Measurements from ENCODE around the gene PCYT2.

PCYT2 gene

DNA sequence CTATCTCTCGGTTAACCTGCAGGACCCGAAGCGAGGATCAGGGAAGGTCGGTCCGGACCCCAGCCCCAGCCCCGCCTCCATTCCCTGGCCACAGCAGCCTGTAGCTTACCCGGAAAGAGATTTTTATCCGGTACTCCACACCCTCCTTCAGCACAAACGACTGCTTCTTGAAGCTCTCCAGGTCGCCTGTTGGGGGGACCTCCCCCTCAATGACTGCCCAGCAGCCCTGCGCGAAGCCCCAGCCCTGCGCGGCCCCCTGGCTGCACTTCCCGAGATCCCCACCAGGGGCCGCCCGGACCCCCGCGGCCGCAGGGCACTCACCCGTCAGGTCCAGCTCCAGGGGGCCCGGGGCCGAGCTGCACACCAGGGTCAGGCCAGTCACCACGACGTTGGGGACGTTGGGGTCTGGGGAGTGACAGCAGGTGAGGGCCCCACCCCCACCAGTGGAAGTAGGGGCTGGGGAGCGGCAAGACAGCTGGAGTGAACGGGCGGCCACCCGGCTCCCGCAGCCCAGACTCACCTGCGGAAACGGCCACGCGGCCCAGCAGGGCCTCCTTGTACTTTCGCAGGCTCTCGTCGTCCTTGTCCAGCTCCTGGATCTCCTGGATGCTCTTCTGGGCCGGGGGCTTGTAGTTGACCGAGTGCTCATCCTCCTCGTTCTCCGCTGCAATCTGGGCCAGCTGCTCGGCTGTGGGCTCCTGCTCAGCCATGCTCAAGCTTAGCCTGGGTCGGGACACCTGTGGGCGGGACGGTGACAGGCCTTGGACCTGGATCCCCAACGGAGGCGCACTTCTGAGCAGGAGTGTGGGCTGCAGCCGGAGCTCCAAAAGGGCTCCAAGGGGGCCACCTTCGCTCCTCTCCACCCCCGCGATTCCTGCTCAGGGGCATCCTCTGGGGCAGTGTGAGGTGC, 41.7 kb downstream of the PCYT2 start:
- DNase-seq, result no peak

DNA sequence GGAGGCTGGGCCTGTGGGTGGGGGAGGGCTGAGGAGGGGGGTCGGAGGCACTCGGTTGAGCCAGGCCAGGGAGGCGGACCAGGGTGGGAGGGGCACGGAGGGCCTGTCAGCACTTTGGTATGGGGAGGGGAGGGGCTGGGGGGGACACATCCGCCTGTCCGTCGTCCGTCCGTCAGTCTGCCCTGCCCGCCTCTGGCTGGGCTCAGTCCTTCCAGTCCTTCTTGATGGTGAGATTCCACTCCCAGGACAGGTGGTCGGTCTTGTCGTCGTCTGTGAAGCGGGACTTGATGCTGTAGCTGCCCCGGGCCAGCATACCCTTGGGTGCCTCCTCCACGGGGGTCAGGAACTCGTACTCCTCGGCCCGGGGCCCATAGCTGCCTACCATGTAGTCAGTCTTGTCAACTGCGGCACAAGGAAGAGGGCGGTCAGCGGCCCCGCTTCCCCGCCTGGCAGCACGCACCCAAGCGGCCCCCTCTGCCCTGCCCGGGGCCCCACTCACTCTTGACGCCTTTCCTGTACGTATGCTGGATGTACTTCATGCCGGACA, 42.5 kb downstream of the PCYT2 start:
- DNase-seq, result no peak

DNA sequence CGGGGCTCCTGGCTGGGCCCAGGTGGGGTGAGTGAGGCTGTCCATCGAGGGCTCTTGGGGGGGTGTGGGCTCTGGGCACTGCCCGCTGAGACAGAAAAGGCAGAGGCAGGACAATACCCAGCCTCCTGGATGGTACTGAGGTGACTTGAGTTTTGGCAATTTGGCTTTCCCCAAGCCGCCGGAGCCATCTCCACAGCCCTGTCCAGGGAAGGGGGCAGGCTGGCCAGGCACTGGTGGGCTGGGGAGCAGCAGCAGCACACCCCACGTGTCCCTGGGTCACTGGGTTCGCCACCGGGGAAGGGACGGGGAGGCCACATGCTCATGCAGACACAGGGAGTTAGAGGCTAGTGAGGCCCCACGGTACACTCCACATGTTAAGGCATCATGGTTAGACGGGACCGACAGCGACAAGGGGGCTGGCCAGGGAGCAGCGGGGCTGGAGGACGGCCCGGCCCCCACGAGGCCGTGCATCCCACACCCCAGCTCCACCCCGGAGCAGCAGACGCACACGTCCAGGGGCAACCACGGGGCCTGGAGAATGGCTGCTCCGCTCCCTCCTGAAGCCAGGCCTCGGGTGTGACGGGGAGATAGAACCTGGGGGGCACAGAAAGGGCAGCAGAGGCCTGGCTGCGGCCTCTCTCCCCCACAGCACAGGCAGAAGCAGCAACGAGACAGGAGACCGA, 43.1 kb downstream of the PCYT2 start:
- DNase-seq, result no peak

DNA sequence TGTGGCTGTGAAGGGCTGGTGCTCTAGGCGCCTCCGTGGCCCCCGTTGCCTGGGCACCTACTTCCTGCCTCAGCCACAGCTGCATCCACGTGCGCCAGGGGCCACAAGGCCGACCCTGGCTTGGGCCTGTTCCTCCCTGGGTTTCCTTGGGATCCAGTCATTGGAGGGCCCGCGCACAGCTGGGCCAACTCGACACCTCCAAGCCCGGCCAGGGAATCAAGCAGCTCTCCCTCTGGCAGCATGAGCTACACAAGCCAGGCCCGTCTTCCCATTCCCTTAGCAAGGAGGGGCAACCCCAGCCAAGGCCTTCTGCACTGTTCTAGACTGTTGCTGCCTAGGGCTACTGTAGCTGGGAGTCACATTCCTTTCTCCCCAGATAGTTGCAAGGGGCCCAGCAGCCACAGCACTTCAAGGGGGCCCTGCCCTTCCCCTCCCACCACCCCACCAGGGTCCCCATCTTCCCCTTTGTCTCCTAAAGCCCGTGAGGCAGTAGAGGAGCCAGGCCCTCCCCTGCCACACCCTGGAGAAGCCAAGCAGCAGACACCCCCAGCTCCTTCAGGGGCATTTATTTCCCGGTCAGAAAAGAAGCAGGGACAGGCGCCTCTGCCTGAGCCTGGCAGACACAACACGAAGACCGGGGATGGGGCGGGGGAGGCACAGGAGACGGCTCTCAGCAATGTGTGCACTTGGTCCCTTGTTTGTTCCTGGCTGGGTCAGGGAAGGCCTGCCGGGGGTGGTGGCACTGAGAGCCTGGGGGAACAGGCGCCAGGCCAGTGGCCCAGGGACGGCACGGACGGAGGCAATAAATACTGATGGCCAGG, 43.8 kb downstream of the PCYT2 start:
- DNase-seq, result no peak

DNA sequence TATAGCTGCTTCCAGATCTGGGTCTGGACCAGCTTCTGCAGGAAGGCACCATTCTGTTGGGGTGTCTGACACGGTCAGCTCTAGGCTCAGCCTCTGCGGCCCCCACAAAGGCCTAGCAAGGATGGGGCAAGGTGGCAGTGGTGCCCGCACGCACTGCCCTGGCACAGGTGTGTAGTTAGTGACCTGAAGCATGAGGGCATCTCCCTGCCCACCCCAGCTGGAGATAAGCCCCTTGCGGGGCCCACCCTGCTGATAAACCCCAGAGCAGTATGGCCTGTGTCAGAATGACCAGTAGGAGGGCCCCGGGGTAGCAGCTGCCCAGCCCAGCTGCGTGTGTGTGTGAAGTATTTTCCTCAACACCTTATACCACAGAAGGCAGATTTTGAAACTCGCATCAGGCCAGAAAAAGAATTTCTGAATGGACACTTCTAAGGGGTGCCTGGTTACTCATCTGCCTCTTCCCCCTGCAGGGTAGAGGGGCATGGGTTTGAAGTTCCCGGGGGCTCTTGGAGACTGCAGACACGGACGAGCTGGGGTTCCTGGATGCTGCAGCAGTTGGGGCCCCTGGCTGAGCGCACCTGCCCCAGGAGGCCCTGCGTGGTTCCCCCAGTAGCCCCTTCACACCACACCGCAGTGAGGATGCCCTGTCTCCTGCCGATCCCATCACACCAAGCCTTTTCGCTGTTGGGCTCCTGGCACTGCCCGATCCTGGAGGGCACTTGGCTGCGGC, 44.6 kb downstream of the PCYT2 start:
- DNase-seq, result no peak

DNA sequence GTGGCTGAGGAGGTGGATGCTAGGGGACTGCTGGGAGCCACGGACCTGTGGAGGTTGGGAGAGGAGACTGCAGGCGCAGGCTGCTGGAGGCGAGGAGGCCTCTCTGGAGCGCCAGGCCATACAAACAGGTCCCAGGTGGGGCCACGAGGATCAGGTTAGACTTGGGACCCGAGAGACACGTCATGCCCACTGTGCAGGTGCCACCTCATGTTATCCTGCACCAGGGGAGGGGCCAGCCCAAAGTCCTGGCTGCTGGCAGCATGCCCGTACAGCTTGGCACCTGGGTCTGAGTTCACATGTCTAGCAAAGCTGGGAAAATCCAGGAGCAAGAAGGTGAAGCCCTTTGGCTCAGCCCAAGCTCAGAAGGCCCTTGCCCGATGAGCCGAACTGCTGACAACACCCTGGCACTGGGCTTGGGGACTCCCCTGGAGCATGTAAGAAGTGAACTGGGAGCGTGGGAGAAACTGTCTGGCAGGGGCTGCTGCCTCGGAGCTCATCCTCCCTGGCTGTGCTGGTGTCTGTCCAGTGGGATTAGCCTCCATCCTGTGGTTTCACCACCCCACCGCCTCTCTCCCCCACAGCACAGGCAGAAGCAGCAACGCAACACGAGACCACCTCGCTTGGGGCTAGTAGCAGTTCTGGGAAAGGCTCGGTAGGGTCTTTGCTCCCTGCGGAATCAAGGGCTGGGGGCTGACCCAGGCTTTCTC, 45.3 kb downstream of the PCYT2 start:
- no peak for DNase-seq

DNA sequence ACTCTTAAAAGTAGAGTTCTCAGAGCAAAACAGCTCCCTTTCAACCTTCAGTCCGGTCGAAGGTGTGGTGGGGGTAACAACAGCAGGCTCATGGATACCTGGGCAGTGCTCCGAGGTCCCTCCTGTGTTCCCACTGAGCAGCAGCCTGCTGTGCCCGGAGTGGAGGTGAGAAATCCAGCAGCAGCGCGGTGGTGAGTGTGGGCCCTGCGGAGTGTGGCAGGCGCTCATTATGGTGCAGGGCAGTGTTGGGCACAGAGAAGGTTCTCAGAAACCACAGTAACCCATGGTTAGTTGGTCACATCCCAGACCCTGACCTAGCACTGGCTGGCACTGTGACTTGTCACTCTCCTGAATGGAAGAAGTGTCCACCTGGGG, 45.9 kb downstream of the PCYT2 start:
- no peak for DNase-seq

DNA sequence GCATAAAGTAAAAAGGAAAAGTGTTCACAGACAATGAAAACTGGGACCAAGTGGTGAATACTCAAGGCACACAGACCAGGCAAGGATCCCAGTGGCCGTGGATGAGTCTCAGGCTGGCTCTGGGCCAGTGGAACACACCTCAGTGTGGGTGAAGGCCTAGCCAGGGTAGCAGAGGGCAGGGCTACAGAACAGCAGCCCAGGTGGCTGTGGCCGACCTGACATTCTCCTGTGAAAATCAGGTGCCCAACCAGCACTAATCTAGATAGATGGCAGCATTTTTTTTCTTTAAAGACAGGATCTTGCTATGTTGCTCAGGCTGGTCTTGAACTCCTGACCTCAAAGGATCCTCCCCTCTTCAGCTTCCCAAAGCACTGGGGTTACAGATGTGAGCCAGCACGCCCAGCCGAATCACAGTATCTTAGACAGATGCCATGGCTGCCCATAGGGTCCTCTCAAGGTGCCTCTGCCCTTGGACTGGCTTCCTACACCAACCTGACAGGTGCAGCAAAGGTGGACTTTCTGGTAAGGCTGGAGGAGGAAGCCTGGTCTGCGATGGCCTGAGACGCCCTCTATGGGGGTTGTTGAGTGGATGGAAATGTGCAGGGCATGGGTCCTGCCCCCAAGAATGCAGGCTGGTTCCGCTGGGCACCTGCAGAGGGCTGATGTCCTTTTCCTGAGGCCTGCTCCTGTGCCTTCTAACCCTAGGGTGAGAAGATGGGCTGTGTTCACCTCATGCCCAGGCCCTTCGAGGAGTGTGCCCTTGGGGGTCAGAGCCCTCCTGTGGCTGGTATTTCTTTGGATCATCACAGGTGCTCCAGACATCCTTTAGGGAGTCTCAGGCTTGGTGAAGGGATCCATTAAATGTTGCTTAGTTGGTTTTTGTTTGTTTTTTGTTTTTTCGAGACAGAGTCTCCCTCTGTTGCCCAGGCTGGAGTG, 47.1 kb downstream of the PCYT2 start:
- DNase-seq, result no peak

DNA sequence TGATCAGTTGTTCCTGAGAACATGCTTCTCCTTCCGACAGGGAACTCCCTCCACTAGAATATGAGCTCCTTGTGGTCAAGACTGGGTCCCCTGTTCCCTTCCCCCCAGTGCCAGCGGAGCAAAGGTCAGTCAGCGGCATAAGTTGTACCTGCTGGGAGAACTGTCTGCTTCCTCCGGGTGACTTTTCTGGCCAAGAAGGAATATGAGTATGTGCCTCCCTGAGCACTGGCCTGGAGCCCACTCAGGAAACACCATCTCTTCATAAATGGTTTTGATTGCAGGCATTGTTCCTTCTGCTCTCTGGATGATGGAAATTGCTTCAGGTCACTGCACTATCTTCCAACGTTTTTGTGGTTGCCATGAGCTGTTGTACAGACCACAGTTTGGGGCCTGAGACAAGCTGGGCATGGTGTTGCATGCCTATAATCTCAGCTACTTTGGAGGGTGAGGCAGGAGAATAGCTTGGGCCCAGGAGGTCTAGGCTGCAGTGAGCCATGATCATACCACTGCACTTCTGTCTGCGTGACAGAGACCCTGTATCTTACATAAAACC, 48.0 kb downstream of the PCYT2 start:
- no peak for DNase-seq

DNA sequence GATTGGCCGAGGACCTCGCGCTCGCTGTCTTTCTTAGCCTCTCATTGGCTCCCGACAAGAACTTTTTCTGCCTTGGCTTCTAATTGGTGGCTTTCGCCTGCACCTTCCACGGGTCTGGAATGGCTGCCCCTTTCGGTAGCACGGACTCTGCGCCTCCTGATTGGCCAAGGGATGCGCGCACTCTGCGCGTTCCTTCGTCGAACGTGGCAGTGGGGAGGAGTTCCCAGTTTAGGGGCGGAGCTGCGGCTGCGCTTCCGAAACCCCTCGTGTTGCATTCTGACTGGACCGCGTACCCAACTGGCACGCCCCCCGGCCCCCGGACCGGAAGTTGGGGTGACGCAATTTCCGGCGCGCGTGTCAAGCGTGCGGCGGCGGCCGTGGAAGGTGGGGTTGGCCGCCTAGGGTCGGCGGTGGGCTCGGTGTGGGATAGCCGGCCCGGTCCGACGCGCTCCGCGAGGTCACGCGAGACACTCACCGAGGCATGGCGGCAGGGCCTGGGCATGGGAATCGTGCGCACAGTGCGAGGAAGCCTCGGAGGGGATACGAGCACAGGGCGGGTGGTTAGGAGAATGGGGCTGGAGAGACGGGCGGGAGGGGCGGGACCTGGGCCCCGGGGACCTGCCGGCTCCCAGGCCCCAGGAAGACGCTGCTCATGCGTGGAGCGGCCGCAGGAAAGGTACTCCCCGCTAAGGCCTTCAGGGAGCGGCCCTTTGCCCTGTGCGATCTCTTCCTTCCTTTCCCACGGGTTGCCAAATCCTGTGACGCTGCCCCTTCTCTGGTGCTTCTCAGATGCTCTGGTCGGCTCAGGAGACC, 50.2 kb downstream of the PCYT2 start:
- DNase-seq, result peak; percentile 100

DNA sequence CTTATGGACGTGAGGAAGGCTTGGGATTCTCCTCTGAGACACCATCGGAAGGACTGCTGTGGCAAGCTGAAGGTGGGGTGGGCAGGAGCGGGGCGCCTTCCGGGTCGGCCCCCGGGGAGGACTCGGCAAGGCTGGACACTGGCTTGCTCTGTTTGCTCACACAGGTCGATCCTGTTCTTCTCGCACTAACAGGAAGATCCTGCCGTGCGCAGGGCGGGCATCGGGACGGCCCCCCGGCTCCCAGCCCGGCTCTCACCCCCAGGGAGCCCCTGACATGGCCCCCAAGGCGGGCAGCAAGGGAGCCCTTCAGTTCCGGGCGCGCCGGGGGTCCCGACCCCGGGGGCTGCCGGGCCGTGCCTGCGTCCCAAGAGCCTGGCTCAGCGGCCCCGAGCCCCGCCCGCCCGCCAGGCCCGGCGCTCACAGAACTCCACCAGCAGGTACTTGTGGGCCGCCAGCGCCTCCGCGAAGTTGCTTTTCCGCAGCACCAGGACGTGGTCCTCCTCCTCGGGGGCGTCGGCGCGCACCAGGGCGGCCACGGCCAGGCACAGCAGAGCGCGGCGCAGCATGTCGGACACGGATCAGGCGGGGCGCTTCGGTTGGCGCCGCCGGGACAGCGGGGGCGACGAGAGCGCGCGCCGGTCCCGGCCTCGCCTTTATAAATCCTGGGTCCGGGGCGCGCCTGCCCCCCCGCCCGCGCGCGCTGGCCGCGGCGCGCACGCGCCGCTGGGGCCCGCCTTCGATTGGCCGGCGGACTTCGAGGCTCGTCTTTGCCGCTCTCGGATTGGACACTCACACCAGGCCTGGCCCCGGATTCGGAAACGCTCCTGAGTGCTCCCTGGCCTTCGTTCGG, 51.1 kb downstream of the PCYT2 start, which contains the start of gene P4HB:
Gene P4HB, minus strand, starts transcription at position 630 of the 850 bp plus-strand sequence. Its CDS starts 64 bp downstream, at position 566.
- no peak for DNase-seq

DNA sequence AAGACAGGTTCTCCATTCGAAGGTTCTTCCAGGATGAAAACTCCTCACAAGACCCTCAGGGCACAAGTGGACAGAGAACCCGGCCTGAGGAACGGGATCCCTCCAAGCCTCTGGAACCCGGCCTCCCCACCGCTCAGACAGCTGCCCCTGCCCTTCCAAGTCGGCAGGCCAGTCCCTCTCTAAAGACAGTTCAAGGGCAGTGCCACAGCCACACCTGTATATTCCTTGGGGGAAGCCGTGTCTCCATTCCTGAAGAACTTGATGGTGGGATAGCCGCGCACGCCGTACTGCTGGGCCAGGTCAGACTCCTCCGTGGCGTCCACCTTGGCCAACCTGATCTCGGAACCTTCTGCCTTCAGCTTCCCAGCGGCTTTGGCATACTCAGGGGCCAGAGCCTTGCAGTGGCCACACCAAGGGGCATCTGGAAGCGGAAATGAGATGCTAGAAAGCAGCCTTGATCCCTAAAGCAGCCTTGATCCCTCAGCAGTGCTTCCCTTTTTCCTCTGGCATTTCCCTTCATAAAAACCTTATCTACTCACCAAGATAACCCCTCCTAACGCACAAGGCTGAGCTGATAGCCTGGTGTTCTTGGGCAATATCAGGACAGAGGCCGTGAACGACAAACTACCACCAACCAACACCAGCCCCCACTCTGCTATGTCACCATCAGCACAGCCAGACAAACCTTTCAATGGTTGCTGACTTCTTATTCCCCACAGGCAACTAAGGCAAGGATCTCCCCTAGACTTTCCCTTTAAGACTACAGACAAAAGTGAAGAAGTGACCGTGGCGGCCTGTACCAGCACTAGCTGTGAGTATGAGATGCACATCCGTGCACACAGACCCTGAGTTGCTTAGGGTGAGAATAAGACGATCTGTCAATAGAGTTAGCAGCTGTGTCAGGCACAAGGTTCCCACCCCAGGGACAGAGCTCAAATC, 52.0 kb downstream of the PCYT2 start:
- DNase-seq, result no peak

DNA sequence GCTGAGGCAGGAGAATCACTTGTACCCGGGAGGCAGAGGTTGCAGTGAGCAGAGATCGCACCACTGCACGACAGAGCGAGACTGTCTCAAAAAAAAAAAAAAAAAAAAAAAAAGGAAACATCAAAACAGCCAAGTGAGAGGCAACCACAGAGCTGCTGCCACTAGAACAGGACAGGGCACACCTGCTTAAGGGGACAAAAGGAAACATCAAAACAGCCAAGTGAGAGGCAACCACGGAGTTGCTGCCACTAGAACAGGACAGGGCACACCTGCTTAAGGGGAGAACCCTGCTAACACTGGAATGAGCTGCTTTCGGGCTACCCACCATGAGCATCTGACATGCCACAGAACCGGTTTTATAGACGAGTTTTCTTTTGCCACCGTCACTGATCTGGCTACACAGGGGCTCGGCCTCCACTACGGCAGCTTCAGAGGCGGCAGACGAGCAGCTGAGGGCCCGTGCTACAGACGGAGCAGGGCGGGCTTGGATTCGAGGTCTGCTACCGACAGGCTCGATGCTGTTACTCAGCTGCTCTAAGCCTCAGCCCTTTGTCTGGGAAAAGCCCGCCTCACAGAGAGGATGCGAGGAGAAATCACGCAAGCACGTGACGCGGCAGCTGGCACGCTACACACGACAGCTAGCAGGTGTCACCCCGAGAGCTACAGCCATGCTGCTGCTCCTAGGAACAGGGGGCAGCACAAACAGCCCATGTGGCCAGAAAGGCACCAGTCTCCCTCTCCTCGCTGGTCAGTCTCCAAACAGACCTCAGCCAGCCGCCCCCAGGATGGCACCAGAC, 52.8 kb downstream of the PCYT2 start:
- no peak for DNase-seq

DNA sequence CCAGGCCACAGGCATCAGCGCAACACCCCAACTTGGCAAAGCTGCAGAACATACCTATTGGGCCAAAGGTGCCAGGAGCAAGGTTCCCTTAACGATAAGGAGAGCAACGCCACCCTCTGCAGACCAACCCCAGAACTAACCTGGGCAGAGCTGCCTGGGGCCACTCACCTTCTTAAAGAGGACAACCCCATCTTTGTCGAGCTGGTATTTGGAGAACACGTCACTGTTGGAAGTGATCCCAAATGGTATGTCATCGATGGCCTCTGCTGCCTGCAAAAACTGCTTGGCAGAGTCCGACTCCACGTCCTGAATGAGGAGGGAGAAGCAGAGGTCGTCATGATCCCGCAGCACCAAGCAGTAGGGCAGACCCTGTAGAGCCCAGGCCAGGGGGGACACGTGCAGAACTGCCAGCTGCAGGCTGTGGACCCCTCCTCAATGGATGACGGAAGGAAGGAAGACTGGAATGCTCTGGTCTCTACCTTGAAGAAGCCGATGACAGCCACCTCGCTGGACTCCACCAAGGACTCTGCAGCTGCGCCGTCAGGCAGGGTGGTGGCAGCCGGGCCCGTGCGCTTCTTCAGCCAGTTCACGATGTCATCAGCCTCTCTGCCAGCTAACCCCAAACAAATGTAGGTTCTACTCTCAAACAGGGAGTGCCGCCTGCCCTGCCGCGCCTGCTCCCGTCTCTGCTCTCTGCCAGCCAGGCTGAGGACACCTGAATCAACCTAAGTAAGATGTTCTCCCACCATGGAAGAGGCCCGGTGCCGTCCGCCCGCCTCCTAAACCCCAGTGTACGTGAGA, 56.0 kb downstream of the PCYT2 start:
- DNase-seq, result no peak

DNA sequence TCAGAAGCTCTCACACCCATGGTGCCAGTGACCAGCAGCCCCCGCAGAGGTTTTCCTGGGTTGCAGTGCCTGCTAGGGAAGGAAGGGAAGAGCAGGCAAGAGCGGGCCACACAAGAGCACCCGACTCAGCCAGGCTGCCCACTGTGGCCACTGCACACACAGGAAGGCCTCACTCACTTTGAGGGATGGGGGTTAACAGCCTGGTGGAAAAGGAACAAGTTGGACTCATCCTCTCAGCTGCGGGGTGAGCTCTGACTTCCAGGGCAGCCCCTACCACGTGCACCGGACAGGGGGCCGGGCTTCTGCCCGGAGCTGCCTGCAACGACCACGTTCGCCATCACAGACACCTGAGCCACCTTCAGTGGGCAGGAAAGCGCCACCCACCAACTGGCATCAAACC, 59.0 kb downstream of the PCYT2 start:
- no peak for DNase-seq
